A673 (cell line): ENCODE results near the gene C2CD4A. TPM values are rescaled to one million over a fixed set of nuclear protein-coding genes. Genes with fewer than 3 reads are reported as not detected.

Experiments used
- BruUV-seq: library from RNA; stranded (reverse); fragments of 400-500 nt; replicated peaks from 2 replicates; lab custom pipeline; 2021; lab: Mats Ljungman, UMichigan
- CTCF ChIA-PET: fragments of 300-600 bp; sonication (Branson Sonifier 250); formaldehyde crosslinking; loops from one replicate; lab custom pipeline; 2022; ENCODE audit warnings: antibody characterized with exemption; lab: Charles Lee
- POLR2A ChIA-PET: fragments of 300-600 bp; sonication (Branson Sonifier 250); formaldehyde crosslinking; loops from one replicate; lab custom pipeline; 2022; ENCODE audit warnings: antibody characterized with exemption; ENCODE audit not compliant: low non-redundant PET; lab: Charles Lee
- DNase-seq: peaks from one replicate; pipeline ENCODE4 v3.0.0-alpha.2; 2015; ENCODE audit warnings: low spot score
- H3K27ac ChIP-seq: fragments of 200-600 bp; sonication (generic); 2 replicates; pipeline ENCODE4 v1.5.1; 2016; ENCODE audit warnings: mixed run types, low read depth, mild to moderate bottlenecking, mixed read lengths, antibody characterized with exemption, low read length; ENCODE audit not compliant: poor library complexity, severe bottlenecking
- H3K27me3 ChIP-seq: fragments of 200-600 bp; sonication (generic); replicated peaks from 2 replicates; pipeline ENCODE4 v1.6.1; 2017; ENCODE audit warnings: mixed run types, low read depth, mild to moderate bottlenecking, mixed read lengths, antibody characterized with exemption, low read length; ENCODE audit not compliant: insufficient read depth, poor library complexity
- H3K36me3 ChIP-seq: fragments of 200-600 bp; sonication (generic); 2 replicates; pipeline ENCODE4 v1.6.1; 2016; ENCODE audit warnings: mixed run types, mild to moderate bottlenecking, mixed read lengths, antibody characterized with exemption, low read length; ENCODE audit not compliant: insufficient read depth, poor library complexity, severe bottlenecking
- H3K4me1 ChIP-seq: fragments of 200-600 bp; sonication (generic); 2 replicates; pipeline ENCODE4 v1.6.1; 2017; ENCODE audit warnings: mixed run types, mild to moderate bottlenecking, mixed read lengths, antibody characterized with exemption, low read length; ENCODE audit not compliant: insufficient read depth, poor library complexity, severe bottlenecking
- H3K4me3 ChIP-seq: fragments of 200-600 bp; sonication (generic); 2 replicates; pipeline ENCODE4 v1.5.1; 2016; ENCODE audit warnings: low read depth, mixed run types, mild to moderate bottlenecking, mixed read lengths, low read length; ENCODE audit not compliant: poor library complexity, severe bottlenecking
- H3K9me3 ChIP-seq: fragments of 200-600 bp; sonication (generic); 2 replicates; pipeline ENCODE4 v1.6.1; 2016; ENCODE audit warnings: mixed run types, low read depth, mild to moderate bottlenecking, mixed read lengths, antibody characterized with exemption, low read length; ENCODE audit not compliant: poor library complexity, severe bottlenecking
- EZH2 ChIP-seq: fragments of 200-600 bp; sonication (generic); IDR thresholded peaks from 2 replicates; pipeline ENCODE4 v1.6.1; 2017; ENCODE audit warnings: borderline replicate concordance, low read depth, mild to moderate bottlenecking, mixed read lengths, antibody characterized with exemption, low read length; ENCODE audit not compliant: poor library complexity, severe bottlenecking
- intact Hi-C: fragments of 100-400 bp; cut with micrococcal nuclease; formaldehyde crosslinking; loops from one replicate; pipeline ENCODE4 v1.10.0; 2022; ENCODE audit not compliant: unreplicated experiment
- total RNA-seq: library from RNA; stranded (reverse); gene quantifications from 2 replicates; pipeline ENCODE4 v1.2.3, GENCODE V29; 2021
- TF ChIP-seq, protein P1 (sequence below): fragments of 300-800, 200-600 bp; sonication (generic); conservative IDR thresholded peaks from 2 replicates; pipeline ENCODE4 v1.5.1; 2017; ENCODE audit warnings: low read depth, mild to moderate bottlenecking, antibody characterized with exemption, low read length, moderate library complexity, mixed read lengths

Gene C2CD4A
- total RNA-seq, 1 experiment from 2014 or later = 0.34 TPM

DNA sequence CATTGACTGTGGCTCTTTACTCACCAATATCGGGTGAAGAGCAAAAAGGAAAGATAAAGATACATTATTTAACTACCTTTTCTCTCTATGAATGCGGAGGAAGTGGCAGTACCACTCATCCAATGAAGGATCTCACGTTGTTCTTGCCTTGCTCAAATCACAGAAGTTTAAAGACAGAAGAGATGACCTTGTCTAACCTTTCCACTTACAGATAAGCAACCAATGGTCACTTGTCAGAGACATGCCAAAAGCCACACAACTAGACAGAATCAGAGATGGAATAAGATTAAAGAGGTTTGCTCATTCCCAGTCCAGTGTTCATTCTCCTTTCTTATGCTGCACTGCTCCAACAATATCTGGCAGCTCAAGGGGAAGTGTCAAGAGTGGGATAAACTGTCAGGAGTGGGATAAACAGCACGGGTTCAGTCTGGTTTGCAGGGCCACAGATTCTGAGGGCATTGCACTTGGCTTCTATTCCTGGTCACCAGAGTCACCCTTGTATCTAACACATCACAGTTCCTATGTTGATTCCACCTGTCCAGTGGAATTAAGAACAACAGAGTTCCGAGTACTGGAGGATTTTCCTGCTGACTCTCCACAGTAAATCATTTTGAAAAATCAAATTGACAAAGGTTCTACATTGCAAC lies 13.2 kb upstream of the C2CD4A start:
- Histone ChIP-seq H3K27ac (no peak overlapping the region), H3K4me1 (no peaks in the 10 kb centered on the region), H3K9me3 (no peaks in the 10 kb centered on the region), H3K4me3 (no peak overlapping the region), H3K36me3 (no peaks in the 10 kb centered on the region), H3K27me3 (no peaks in the 10 kb centered on the region)
- DNase-seq = no peak
- intact Hi-C loops = no loop called here
- POLR2A ChIA-PET = no interaction called here
- TF ChIP-seq EZH2 = no peak
- TF ChIP-seq, protein P1, sequence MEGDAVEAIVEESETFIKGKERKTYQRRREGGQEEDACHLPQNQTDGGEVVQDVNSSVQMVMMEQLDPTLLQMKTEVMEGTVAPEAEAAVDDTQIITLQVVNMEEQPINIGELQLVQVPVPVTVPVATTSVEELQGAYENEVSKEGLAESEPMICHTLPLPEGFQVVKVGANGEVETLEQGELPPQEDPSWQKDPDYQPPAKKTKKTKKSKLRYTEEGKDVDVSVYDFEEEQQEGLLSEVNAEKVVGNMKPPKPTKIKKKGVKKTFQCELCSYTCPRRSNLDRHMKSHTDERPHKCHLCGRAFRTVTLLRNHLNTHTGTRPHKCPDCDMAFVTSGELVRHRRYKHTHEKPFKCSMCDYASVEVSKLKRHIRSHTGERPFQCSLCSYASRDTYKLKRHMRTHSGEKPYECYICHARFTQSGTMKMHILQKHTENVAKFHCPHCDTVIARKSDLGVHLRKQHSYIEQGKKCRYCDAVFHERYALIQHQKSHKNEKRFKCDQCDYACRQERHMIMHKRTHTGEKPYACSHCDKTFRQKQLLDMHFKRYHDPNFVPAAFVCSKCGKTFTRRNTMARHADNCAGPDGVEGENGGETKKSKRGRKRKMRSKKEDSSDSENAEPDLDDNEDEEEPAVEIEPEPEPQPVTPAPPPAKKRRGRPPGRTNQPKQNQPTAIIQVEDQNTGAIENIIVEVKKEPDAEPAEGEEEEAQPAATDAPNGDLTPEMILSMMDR = no peak
- CTCF ChIA-PET = no interaction called here
- no TSS peak for BruUV-seq

DNA sequence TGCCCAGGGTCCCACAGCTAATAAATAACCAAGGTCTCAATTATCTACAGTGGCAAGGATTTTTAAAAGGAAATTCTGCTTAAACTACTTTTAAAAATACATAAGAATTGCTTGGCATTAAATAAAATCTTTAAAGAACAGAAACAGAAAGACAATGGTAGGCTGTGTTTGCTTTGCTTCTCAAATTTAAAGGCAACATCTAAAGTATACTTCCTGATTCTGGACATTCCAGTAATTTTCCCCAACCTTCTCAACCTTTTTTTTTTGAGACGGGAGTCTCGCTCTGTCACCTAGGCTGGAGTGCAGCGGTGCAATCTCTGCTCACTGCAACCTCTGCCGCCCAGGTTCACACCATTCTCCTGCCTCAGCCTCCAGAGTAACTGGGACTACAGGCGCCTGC lies 11.8 kb upstream of the C2CD4A start:
- H3K36me3 ChIP-seq = no peaks in the 10 kb centered on the region
- no peaks in the 10 kb centered on the region for H3K9me3 ChIP-seq
- no peak overlapping the region for H3K27ac ChIP-seq
- peaks cover 5% of the 10 kb centered on the region for H3K4me1 ChIP-seq
- ChIA-PET POLR2A (no interaction called here), CTCF (no interaction called here)
- BruUV-seq = no TSS peak
- H3K4me3 ChIP-seq = no peak overlapping the region
- DNase-seq = no peak
- intact Hi-C loops = no loop called here
- TF ChIP-seq, protein P1 = no peak
- TF ChIP-seq EZH2 = no peak
- no peaks in the 10 kb centered on the region for H3K27me3 ChIP-seq

DNA sequence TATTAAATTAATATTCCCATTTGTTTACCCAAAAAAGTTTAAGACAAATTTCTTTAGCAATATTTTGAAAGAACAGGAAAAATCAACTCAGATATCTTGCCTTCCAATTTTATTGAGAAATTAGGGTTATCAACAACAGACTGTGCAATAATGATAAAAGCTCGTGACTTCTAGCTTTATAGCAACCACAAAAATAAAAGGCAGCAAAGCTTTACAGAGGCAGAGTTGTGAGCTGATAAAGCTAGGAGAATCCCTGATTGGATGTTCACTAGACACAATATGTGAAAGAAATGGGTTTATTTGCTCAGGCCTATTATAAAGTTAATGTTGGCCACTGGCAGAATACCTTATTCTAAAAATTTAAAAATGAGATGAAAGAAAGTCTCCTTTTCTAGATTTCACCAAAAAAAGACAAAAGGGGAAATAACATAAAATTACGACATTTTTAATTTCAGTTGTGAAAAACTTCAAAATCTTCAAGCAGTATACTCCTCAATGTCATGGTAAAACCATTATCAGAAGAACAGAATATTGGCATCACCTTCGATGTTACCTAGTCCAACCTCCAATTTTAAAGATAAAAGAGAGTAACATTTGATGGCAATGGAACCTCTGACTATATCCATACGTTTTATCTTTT lies 9.3 kb upstream of the C2CD4A start:
- Histone ChIP-seq H3K27me3 (no peaks in the 10 kb centered on the region), H3K36me3 (no peaks in the 10 kb centered on the region), H3K4me3 (no peak overlapping the region), H3K27ac (no peak overlapping the region), H3K4me1 (peaks cover 10% of the 10 kb centered on the region), H3K9me3 (no peaks in the 10 kb centered on the region)
- BruUV-seq = no TSS peak
- intact Hi-C loops = no loop called here
- no peak for TF ChIP-seq EZH2
- TF ChIP-seq, protein P1 = no peak
- ChIA-PET POLR2A (no interaction called here), CTCF (no interaction called here)
- no peak for DNase-seq
